ENCODE results near the gene DDB1.

DDB1 gene

DNA sequence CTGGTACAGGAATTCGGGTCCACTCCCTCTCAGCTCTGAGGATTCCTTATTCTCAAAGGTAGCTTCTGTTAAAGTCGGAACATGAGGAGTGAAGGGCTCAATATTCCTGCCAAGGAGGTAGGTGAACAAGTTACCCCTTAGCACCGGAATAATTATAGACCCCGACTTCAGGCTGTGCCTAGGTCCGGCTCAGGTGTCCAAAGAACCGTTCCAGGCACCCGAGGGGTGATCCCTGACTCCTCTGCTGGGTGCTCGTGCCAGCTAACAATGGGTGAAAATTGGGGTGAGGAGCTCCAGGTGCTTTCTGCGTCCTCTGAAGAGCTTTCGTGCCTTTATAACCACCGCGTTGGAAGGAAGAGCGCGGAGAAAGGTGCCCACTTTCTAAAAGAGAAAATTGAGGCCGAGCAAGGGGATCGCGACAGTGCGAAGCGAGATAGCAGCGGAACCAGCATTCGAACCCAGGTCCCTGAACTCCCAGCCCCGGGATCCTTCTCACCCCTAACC is 28.4 kb upstream of the DDB1 start:
- peak overlapping the region; percentile 98 to 99 for H3K27ac Mint-ChIP-seq
- peak overlapping the region; percentile 95 to 98 for H3K4me3 Mint-ChIP-seq
- DNase-seq (no peak), ATAC-seq (peak; percentile 2)
- H3K9me3 Mint-ChIP-seq = no peaks in the 10 kb centered on the region
- peaks cover 53% of the 10 kb centered on the region for H3K4me1 Mint-ChIP-seq
- H3K27me3 Mint-ChIP-seq = no peaks in the 10 kb centered on the region

DNA sequence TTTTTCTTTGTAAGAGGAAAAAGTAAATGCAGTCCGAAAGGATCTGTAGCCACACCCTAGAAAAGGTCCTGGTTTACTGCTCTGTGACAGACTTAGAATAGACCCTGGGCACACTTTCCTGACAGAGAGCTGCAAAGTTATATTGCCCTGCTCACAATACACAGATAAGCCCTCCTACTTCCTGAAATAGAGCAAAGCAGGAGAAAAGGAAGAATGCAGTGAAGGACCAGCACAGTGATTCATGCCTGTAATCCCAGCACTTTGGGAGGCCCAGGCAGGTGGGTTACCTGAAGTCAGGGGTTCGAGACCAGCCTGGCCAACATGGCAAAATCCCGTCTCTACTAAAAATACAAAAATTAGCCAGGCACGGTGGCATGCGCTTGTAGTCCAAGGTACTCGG is 26.6 kb upstream of the DDB1 start:
- Mint-ChIP-seq H3K27ac (peak overlapping the region in 1 of 2 donors; percentile 7), H3K4me1 (peaks cover 53% of the 10 kb centered on the region), H3K4me3 (peak overlapping the region in 1 of 2 donors; percentile 95), H3K27me3 (no peaks in the 10 kb centered on the region), H3K9me3 (no peaks in the 10 kb centered on the region)
- ATAC-seq (no peak), DNase-seq (no peak)

DNA sequence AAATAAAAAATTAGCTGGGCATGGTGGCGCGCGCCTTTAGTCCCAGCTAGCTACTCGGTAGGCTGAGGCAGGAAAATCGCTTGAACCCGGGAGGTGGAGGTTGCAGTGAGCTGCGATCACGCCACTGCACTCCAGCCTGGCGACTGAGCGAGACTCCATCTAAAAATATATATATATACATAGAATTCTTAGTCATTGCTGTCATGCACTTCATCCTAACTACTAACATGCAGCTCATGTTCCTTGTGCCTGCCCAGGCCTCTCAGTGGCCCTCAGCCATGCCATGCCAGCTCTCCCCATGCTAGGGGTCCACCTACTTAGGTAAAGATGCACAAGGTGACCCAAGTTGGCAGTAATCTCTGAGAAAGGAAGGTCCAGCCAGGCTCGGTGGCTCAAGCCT is 25.7 kb upstream of the DDB1 start:
- no peak overlapping the region for H3K27ac Mint-ChIP-seq
- H3K9me3 Mint-ChIP-seq = no peaks in the 10 kb centered on the region
- H3K27me3 Mint-ChIP-seq = no peaks in the 10 kb centered on the region
- H3K4me1 Mint-ChIP-seq = peaks cover 48% of the 10 kb centered on the region
- DNase-seq = no peak
- no peak for ATAC-seq
- H3K4me3 Mint-ChIP-seq = no peak overlapping the region

DNA sequence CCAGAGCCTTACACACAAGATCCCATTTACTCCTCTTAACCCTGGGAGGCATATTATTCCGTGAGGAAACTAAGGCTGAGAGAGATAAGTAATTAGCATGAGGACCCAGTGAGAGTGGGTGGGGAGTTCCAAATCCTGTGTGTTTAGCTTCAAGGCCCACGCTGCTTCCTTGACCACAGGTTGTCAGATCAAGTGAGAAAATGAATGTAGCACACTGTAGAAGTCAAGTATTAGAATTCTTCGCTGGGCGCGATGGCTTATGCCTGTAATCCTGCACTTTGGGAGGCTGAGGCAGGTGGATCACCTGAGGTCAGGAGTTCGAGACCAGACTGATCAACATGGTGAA is 25.0 kb upstream of the DDB1 start:
- H3K4me3 Mint-ChIP-seq = no peak overlapping the region
- H3K4me1 Mint-ChIP-seq = peaks cover 45% of the 10 kb centered on the region
- DNase-seq = no peak
- H3K27ac Mint-ChIP-seq = peak overlapping the region in 1 of 2 donors; percentile 74
- no peak for ATAC-seq
- no peaks in the 10 kb centered on the region for H3K9me3 Mint-ChIP-seq
- no peaks in the 10 kb centered on the region for H3K27me3 Mint-ChIP-seq

DNA sequence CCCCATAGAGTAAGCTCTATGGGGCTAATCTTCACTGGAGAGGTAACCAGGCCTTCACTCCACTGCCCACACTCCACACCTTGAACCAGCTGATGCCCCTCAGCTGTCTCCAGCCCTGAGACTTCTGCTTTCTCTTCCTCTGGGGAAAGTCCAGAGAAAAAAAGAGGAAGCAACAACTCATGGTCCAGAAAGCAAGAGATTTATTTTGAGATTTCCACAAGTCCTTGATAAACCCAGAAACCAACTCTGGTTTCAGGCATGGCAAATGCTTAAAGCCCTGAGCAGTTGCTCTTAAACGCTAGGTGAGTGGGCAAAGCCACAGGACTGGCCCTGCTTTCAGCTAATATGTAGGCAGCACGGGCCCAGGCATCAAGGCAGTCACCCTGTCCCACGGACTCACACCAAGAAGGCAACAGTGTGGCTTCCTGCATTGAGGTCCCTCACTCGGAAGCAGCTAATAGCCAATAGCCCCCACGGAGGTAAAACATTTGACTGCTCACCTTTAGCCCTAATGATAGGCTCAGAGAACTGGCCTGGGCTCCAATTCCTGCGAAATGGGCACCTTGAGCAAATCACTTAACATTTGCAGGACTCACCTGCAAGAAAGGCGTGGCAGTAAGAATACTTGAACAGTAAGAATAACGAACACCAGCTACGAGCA is 24.5 kb upstream of the DDB1 start:
- no peaks in the 10 kb centered on the region for H3K27me3 Mint-ChIP-seq
- no peaks in the 10 kb centered on the region for H3K9me3 Mint-ChIP-seq
- H3K27ac Mint-ChIP-seq = peak overlapping the region; percentile 19 to 74
- DNase-seq (no peak), ATAC-seq (no peak)
- H3K4me3 Mint-ChIP-seq = no peak overlapping the region
- H3K4me1 Mint-ChIP-seq = peaks cover 40% of the 10 kb centered on the region

DNA sequence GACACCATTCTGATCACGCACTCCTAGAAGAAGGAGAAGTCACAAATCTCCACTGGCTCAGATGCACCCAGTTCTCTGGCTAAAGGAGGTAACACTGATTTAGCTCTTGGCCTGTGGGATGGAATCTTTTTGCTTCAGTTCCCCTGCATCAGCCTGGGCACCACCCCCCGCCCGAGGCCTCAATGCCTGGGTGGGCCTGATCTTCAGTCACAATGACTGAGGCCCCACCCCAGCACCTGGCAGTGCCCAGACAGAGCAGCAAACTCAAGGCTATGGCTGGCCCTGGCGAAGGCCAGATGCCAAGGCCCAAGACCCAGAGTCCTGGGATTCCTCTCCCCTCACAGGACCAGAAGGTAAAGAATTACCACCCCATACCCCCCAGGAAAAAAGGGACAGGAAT is 23.8 kb upstream of the DDB1 start:
- no peak for ATAC-seq
- H3K27ac Mint-ChIP-seq = peak overlapping the region; percentile 20 to 43
- no peak for DNase-seq
- no peak overlapping the region for H3K4me3 Mint-ChIP-seq
- peaks cover 40% of the 10 kb centered on the region for H3K4me1 Mint-ChIP-seq
- H3K27me3 Mint-ChIP-seq = no peaks in the 10 kb centered on the region
- H3K9me3 Mint-ChIP-seq = no peaks in the 10 kb centered on the region

DNA sequence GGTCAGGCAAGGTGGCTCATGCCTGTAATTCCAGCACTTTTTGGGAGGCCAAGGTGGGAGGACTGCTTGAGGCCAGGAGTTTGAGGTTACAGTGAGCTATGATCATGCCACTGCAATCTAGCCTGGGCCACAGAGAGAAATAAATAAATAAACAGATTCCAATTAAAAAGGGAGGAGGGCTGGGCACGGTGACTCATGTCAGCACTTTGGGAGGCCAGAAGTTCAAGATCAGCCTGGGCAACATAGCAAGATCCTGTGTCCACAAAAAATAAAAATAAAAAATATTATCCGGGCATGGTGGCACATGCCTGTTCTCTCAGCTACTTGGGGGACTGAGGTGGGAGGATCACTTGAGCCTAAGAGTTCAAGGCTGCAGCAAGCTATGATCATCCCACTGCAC is 21.3 kb upstream of the DDB1 start:
- Mint-ChIP-seq H3K4me3 (no peak overlapping the region), H3K27me3 (no peaks in the 10 kb centered on the region), H3K9me3 (no peaks in the 10 kb centered on the region), H3K27ac (no peak overlapping the region), H3K4me1 (peaks cover 20% of the 10 kb centered on the region)
- ATAC-seq (no peak), DNase-seq (no peak)

DNA sequence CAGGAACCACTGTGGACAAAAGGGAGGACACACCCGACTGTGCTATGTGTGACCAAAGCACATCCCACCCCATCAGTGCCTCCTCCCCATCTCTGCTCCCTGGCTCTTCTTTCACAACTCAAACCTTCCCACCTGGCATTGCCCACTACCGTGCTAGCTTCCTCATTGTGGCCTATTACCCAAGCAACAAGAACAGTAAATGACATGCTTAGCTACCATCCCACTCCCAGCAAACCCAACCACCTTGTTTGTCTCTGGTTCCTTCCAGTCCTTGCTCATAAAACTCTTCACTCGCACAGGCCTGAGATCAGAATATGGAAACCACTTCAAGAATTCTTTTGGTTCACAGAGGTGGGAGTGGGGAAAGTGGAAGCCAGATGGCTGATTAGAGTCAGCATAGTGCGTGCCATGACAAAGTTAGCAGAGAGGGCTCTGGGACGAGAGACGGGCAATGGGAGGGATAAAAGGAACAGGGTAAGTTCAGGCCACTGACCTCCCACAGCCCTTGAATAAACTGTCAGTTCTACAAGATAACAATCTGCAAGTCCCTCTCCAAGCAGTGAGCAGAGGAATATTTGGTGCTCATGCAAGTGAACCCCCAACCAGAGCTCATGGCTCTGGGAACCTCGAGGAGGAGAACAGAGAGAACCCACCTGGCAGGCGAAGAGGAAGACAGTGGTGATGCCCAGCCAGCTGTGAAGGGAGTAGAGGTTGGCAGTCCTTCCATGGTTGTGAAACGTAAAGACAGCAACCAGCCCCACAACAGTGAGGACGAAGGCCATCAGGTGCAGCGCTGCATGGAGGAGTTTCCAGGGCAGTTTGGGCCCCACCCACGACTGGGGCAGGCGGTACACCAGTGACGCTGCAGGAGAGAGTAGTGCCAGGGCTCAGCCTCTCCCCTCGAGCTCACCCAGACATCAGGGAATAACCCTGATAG is 20.5 kb upstream of the DDB1 start:
- Mint-ChIP-seq H3K4me1 (peaks cover 19% of the 10 kb centered on the region), H3K27ac (peak overlapping the region in 1 of 2 donors; percentile 74), H3K27me3 (no peaks in the 10 kb centered on the region), H3K4me3 (no peak overlapping the region), H3K9me3 (no peaks in the 10 kb centered on the region)
- no peak for ATAC-seq
- DNase-seq = no peak

DNA sequence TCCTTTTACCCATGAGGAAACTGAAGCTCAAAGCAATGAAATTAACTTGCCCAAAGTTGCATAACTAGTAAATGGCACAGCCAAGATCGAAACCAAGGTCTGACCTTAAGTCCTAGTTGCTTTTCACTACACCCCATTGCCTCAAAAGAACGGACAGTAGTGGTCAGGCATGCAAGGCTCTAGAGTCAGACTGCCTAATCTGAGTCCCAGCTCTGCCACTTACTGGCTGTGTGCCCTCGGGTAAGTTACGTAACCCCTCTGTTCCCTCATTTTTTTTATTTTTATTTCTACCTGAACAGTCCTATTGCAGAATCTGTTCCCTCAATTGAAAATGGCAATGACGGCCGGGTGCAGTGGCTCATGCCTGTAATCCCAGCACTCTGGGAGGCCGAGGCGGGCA is 19.1 kb upstream of the DDB1 start:
- ATAC-seq (no peak), DNase-seq (no peak)
- Mint-ChIP-seq H3K9me3 (no peaks in the 10 kb centered on the region), H3K27me3 (no peaks in the 10 kb centered on the region), H3K27ac (no peak overlapping the region), H3K4me1 (peaks cover 9% of the 10 kb centered on the region), H3K4me3 (no peak overlapping the region)

DNA sequence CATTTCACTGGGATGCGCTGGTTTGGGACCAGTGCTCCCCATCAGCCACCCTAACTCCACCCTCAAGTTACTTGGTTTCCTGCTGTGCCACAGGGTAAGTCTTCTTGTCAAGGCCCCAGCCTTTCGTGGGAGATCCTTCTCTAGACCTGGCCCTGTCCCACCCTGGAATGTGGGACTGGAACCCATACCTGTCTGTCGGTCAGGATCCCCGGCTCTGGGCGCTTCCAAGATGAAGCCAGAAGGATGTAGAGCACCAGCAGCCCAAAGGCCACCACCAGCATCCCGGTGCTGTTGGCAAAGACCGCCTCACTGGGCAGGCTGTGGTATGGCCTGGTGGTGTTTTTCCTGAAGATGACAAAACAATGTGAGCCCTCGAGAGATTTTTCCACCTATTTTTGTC is 17.9 kb upstream of the DDB1 start:
- H3K4me3 Mint-ChIP-seq = no peak overlapping the region
- no peaks in the 10 kb centered on the region for H3K27me3 Mint-ChIP-seq
- DNase-seq (no peak), ATAC-seq (no peak)
- H3K27ac Mint-ChIP-seq = no peak overlapping the region
- no peaks in the 10 kb centered on the region for H3K9me3 Mint-ChIP-seq
- peaks cover 6% of the 10 kb centered on the region for H3K4me1 Mint-ChIP-seq

DNA sequence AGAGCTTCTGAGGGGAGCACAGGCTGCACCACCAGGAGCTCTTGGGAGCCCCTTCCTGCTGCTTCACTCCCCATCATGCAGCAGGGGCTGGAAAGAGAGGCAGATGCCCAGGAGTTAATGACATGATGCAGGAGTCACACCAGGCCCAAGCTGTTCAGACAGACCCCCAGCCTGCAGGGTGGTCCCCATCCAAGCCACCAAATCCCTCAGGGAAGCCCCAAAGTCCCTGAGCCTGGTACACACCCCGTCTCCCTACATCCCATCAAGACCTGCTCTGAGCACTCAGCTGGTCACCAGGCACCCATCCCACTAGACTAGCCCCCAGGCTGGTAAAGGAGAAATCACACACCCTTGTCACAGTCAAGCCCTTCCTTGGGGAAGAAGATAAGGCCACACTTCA is 17.4 kb upstream of the DDB1 start:
- no peaks in the 10 kb centered on the region for H3K9me3 Mint-ChIP-seq
- H3K27me3 Mint-ChIP-seq = no peaks in the 10 kb centered on the region
- DNase-seq = no peak
- ATAC-seq = no peak
- no peak overlapping the region for H3K4me3 Mint-ChIP-seq
- peaks cover 6% of the 10 kb centered on the region for H3K4me1 Mint-ChIP-seq
- H3K27ac Mint-ChIP-seq = no peak overlapping the region

DNA sequence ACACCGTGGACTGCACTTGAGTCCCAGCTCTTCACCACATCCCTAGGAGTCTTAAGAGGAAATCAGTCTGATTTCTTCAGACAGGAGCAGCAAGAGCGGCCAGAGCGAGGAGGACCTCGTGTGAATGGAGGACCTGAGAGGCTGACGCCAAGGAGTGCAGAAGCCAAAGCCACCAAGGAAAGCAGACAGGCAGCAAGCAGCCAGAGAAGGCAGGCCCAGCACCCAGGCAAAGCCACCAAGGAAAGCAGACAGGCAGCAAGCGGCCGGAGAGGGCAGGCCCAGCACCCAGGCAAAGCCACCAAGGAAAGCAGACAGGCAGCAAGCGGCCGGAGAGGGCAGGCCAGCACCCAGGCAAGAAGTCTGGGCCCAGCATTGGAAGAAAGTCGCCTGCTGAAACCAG is 17.0 kb upstream of the DDB1 start:
- H3K9me3 Mint-ChIP-seq = no peaks in the 10 kb centered on the region
- peak overlapping the region in 1 of 2 donors; percentile 91 for H3K27ac Mint-ChIP-seq
- DNase-seq (no peak), ATAC-seq (no peak)
- H3K4me1 Mint-ChIP-seq = peaks cover 6% of the 10 kb centered on the region
- H3K4me3 Mint-ChIP-seq = no peak overlapping the region
- H3K27me3 Mint-ChIP-seq = no peaks in the 10 kb centered on the region

DNA sequence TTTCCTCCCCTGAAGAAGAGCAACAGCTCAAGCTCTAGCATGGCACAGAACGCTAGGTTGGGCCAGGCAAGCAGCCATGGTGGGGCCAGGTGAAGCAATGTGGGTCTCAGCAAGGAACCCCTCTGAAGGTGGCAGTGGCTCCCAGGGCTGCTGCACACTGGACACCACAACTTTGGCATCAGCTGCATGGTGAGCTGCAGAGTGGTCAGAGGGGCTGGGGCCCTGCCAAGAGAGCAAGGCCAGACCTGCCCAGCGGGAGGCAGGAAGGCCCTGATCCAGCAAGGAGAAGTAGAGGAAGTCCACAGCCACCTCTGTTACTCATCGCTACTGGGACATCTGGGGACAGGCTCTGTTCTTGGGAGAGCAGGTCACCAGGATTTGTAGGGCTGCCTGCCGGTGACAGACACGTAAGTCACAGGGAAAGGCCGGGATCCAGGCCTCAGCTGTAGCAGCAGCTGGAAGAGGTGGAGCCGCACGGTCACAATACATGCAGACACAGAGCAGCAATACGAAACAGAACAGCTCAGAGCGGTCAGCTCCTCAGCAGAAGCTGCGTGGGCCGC is 16.4 kb upstream of the DDB1 start:
- Mint-ChIP-seq H3K27me3 (no peaks in the 10 kb centered on the region), H3K27ac (no peak overlapping the region), H3K4me3 (no peak overlapping the region), H3K4me1 (peaks cover 6% of the 10 kb centered on the region), H3K9me3 (no peaks in the 10 kb centered on the region)
- DNase-seq (no peak), ATAC-seq (no peak)

DNA sequence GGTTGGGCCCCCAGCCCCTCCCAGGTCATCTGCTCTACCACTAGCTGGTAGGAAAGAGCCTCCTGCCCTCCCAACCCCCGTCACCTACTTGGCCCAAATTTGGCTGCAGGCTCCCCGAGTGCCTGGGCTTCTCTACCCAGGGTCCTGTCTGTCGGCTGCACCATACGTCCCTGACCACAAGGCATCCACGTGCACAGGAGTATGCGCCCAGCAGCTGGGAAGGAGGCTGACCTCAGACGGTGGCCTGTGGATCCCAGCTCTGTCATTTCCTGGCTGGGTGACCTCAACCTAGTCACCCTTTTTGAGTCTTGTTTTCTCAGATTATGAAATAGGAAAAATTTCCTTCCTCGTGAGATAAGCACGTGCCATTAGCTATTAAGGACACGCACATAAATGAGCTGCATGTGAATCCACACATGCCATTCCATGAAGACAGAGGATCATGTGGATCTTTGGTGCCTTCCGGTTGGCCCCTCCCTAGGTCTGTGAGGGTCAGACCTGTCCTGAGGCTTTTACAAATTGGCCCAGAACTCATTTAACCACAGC is 15.1 kb upstream of the DDB1 start:
- H3K27ac Mint-ChIP-seq = no peak overlapping the region
- H3K27me3 Mint-ChIP-seq = no peaks in the 10 kb centered on the region
- no peak overlapping the region for H3K4me3 Mint-ChIP-seq
- H3K9me3 Mint-ChIP-seq = no peaks in the 10 kb centered on the region
- no peak for DNase-seq
- ATAC-seq = no peak
- no peaks in the 10 kb centered on the region for H3K4me1 Mint-ChIP-seq

DNA sequence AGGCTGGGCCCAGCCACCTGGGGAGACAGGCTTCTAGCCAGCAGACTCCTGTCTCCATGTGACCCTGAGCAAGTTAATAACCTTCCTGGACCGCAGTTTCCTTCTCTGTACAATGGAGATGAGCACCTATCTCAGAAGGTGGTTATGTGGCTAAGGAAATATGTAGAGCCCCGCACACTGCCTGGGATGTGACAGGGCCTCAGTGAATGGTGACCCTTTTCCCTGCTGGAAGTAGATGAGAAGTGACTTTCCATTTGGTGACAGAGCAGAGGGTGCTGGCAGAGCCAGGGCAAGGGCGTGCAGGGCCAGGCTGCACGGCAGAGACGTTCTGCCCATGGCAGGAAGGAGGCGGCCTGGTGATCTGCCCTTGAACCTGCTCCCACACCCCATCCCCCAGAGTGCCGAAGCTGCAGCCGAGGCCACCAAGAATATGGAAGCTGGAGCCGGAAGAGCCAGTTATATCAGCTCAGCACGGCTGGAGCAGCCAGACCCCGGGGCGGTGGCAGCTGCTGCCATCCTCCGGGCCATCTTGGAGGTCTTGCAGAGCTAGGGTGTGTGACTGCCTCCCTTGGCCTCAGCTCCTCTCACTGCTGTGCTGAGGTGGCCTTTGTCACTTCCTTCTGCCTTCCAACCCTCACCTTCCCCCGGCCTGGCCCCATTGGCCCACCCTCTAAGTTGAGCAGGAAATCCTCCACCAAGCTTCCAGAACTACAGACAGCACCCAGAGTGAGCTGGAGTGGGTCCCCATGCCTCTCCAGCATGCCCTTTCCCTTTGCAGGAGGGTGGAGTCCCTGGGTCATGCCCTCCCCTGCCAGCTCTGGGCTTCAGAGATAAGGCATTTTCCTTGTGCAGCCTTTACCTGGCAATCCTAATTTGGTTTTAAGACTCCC is 13.3 kb upstream of the DDB1 start:
- H3K4me1 Mint-ChIP-seq = no peaks in the 10 kb centered on the region
- peak overlapping the region in 1 of 2 donors; percentile 91 for H3K27ac Mint-ChIP-seq

More for the DNA sequence above, 13.3 kb upstream of the DDB1 start:
- peak; percentile 21 for ATAC-seq
- no peak for DNase-seq
- Mint-ChIP-seq H3K9me3 (no peaks in the 10 kb centered on the region), H3K4me3 (no peak overlapping the region), H3K27me3 (no peaks in the 10 kb centered on the region)
